Glutamatergic neuron (in vitro differentiated cells): Measurements from ENCODE around the gene SASH1. TPM values are rescaled to one million over a fixed set of nuclear protein-coding genes. Genes with fewer than 3 reads are reported as not detected.

Source experiments
- DNase-seq: peaks from one replicate; pipeline ENCODE4 v3.0.0; 2022
- H3K27ac Mint-ChIP-seq: one replicate; pipeline ENCODE4 v1.8.0; 2020; ENCODE audit warnings: mild to moderate bottlenecking, mixed read lengths, inconsistent platforms; ENCODE audit not compliant: unreplicated experiment
- H3K27me3 Mint-ChIP-seq: one replicate; pipeline ENCODE4 v1.8.0; 2020; ENCODE audit warnings: mild to moderate bottlenecking, moderate library complexity, mixed read lengths, inconsistent platforms; ENCODE audit not compliant: unreplicated experiment
- H3K36me3 Mint-ChIP-seq: one replicate; pipeline ENCODE4 v1.8.0; 2020; ENCODE audit warnings: mild to moderate bottlenecking, mixed read lengths, inconsistent platforms; ENCODE audit not compliant: unreplicated experiment
- H3K4me1 Mint-ChIP-seq: one replicate; pipeline ENCODE4 v1.8.0; 2020; ENCODE audit warnings: mild to moderate bottlenecking, low read depth, mixed read lengths, inconsistent platforms; ENCODE audit not compliant: unreplicated experiment
- H3K4me3 Mint-ChIP-seq: one replicate; pipeline ENCODE4 v1.8.0; 2020; ENCODE audit warnings: mild to moderate bottlenecking, mixed read lengths, inconsistent platforms; ENCODE audit not compliant: unreplicated experiment
- H3K9me3 Mint-ChIP-seq: one replicate; pipeline ENCODE4 v1.8.0; 2020; ENCODE audit warnings: mild to moderate bottlenecking, moderate library complexity, mixed read lengths, inconsistent platforms; ENCODE audit not compliant: unreplicated experiment
- CTCF ChIP-seq: fragments of 200-600 bp; sonication (generic); IDR thresholded peaks from one replicate; pipeline ENCODE4 v1.5.0; 2021; ENCODE audit not compliant: partially characterized antibody, unreplicated experiment
- total RNA-seq: library from RNA; stranded (reverse); fragmentation: NEBNext Ultra II Directional; extraction: Animal tissue kit (Norgen Biotek cat#: 25700); gene quantifications from one replicate; pipeline ENCODE4 v1.2.1, GENCODE V29; 2021; ENCODE audit not compliant: unreplicated experiment

SASH1 gene
- total RNA-seq, 1 donor from 2014 or later, result 5.0 TPM

- H3K27ac Mint-ChIP-seq, result no peak overlapping the region
- H3K9me3 Mint-ChIP-seq, result peaks cover 2% of the 10 kb centered on the region
- no peak for TF ChIP-seq CTCF
- H3K36me3 Mint-ChIP-seq, result no peaks in the 10 kb centered on the region
- DNase-seq, result no peak
- H3K27me3 Mint-ChIP-seq, result peaks cover 3% of the 10 kb centered on the region
- no peak overlapping the region for H3K4me3 Mint-ChIP-seq
- H3K4me1 Mint-ChIP-seq, result no peaks in the 10 kb centered on the region
These were observed 223.5 kb downstream of the SASH1 start for GRCh38 chr6:148565930-148566663.

GRCh38 chr6:148566664-148567350, 224.2 kb downstream of the SASH1 start:
- DNase-seq, result no peak
- Mint-ChIP-seq H3K36me3 (no peaks in the 10 kb centered on the region), H3K27ac (no peak overlapping the region), H3K4me1 (no peaks in the 10 kb centered on the region), H3K9me3 (peaks cover 5% of the 10 kb centered on the region), H3K4me3 (no peak overlapping the region), H3K27me3 (peaks cover 3% of the 10 kb centered on the region)
- TF ChIP-seq CTCF, result no peak

GRCh38 chr6:148570456-148570855, 227.8 kb downstream of the SASH1 start:
- no peak for TF ChIP-seq CTCF
- DNase-seq, result no peak
- no peak overlapping the region for H3K27ac Mint-ChIP-seq
- no peaks in the 10 kb centered on the region for H3K4me1 Mint-ChIP-seq
- H3K9me3 Mint-ChIP-seq, result peaks cover 7% of the 10 kb centered on the region
- peaks cover 3% of the 10 kb centered on the region for H3K27me3 Mint-ChIP-seq
- H3K4me3 Mint-ChIP-seq, result no peak overlapping the region
- no peaks in the 10 kb centered on the region for H3K36me3 Mint-ChIP-seq

- no peaks in the 10 kb centered on the region for H3K36me3 Mint-ChIP-seq
- no peak for DNase-seq
- no peak for TF ChIP-seq CTCF
- H3K4me3 Mint-ChIP-seq, result no peak overlapping the region
- H3K4me1 Mint-ChIP-seq, result no peaks in the 10 kb centered on the region
- H3K27ac Mint-ChIP-seq, result no peak overlapping the region
- H3K27me3 Mint-ChIP-seq, result peaks cover 3% of the 10 kb centered on the region
- H3K9me3 Mint-ChIP-seq, result peaks cover 7% of the 10 kb centered on the region
These were observed 230.2 kb downstream of the SASH1 start for GRCh38 chr6:148572676-148573335.

- Mint-ChIP-seq H3K27me3 (peaks cover 3% of the 10 kb centered on the region), H3K4me3 (no peak overlapping the region), H3K36me3 (no peaks in the 10 kb centered on the region), H3K9me3 (peaks cover 7% of the 10 kb centered on the region), H3K4me1 (no peaks in the 10 kb centered on the region), H3K27ac (no peak overlapping the region)
- no peak for TF ChIP-seq CTCF
- no peak for DNase-seq
These were observed 231.3 kb downstream of the SASH1 start for GRCh38 chr6:148573922-148574321.
